ENCODE data around the gene MFSD11. TPM values are rescaled to one million over a fixed set of nuclear protein-coding genes. Genes with fewer than 3 reads are reported as not detected.

The MFSD11 gene
- total RNA-seq, 1 experiment from 2014 or later, result 24.9 TPM

DNA sequence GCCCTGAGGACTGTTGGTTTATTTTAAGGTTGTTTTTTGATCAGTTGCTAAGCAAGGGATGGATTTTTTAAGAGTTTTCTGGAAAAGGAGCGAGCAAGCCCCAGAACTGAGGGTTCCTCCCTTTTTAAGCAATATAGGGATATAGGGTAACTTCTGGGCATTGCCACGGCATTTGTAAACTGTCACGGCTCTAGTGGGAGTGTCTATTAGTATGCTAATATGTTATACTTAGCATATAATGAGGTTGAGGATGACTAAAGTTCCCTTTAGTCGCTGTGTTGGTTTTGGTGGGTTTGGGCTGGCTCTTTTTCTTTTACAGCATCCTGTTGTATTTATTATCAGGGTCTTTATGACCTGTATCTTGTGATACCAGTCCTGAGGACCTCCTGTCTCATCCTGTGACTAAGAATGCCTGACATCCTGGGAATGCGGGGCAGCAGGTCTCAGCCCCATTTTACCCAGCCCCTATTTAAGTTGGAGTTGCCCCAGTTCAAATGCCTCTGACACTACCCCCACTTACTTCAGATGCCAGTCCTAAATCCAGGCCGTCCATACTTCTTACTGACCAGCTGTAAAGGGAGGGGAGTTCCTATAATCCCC lies 59.4 kb downstream of the MFSD11 start:
- H3K27ac ChIP-seq (ENCODE audit: low read depth, low read length), result no peak overlapping the region
- H3K27me3 ChIP-seq (ENCODE audit: insufficient read depth, low read length), result no peaks in the 10 kb centered on the region
- H2AFZ ChIP-seq (ENCODE audit: low read depth, low read length, poor library complexity, severe bottlenecking), result no peak overlapping the region
- no peaks in the 10 kb centered on the region for H3K79me2 ChIP-seq (ENCODE audit: insufficient read depth, low read length)
- TF ChIP-seq POLR2AphosphoS5 (IDR thresholded peaks at IDR 0.05; ENCODE audit: low read depth, low read length), result no peak
- TF ChIP-seq CBX3 (IDR thresholded peaks at IDR 0.05; ENCODE audit: low read depth), result no peak
- no peak for TF ChIP-seq POLR2A (IDR thresholded peaks at IDR 0.05; ENCODE audit: borderline replicate concordance, extremely low read depth, insufficient read depth, insufficient read length)
- no peak for TF ChIP-seq YY1 (IDR thresholded peaks at IDR 0.05; ENCODE audit: extremely low read depth, insufficient replicate concordance, low read depth, low read length)
- no peak for TF ChIP-seq SRF (IDR thresholded peaks at IDR 0.05; ENCODE audit: low read depth)
- TF ChIP-seq, protein P1, sequence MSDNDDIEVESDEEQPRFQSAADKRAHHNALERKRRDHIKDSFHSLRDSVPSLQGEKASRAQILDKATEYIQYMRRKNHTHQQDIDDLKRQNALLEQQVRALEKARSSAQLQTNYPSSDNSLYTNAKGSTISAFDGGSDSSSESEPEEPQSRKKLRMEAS (IDR thresholded peaks at IDR 0.05), result no peak
- no peak for TF ChIP-seq ELF1 (IDR thresholded peaks at IDR 0.05; ENCODE audit: borderline replicate concordance, low read depth)
- TF ChIP-seq EZH2 (IDR thresholded peaks at IDR 0.05), result no peak
- no peak for TF ChIP-seq RAD21 (IDR thresholded peaks at IDR 0.05; ENCODE audit: low read depth)
- TF ChIP-seq EZH2phosphoT487 (IDR thresholded peaks at IDR 0.05; ENCODE audit: borderline replicate concordance), result no peak
- TF ChIP-seq ZFX (IDR thresholded peaks at IDR 0.05), result no peak
- no peak for TF ChIP-seq CEBPB (IDR thresholded peaks at IDR 0.05; ENCODE audit: low read depth)
- TF ChIP-seq, protein P2, sequence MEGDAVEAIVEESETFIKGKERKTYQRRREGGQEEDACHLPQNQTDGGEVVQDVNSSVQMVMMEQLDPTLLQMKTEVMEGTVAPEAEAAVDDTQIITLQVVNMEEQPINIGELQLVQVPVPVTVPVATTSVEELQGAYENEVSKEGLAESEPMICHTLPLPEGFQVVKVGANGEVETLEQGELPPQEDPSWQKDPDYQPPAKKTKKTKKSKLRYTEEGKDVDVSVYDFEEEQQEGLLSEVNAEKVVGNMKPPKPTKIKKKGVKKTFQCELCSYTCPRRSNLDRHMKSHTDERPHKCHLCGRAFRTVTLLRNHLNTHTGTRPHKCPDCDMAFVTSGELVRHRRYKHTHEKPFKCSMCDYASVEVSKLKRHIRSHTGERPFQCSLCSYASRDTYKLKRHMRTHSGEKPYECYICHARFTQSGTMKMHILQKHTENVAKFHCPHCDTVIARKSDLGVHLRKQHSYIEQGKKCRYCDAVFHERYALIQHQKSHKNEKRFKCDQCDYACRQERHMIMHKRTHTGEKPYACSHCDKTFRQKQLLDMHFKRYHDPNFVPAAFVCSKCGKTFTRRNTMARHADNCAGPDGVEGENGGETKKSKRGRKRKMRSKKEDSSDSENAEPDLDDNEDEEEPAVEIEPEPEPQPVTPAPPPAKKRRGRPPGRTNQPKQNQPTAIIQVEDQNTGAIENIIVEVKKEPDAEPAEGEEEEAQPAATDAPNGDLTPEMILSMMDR (IDR thresholded peaks at IDR 0.05 in 2 of 3, conservative IDR thresholded peaks at IDR 0.05 in 1 of 3; ENCODE audit: borderline replicate concordance in 1 of 3, insufficient read depth in 1 of 3, low read depth in 2 of 3, low read length in 2 of 3), result no peak
- RAD21 ChIA-PET (ENCODE audit: low non-redundant PET in 1 of 2, low total read pairs in 2 of 2, uncharacterized antibody in 2 of 2, unreplicated experiment in 2 of 2), result no interaction called here
- H3K9me2 ChIP-seq (ENCODE audit: insufficient read depth), result no peaks in the 10 kb centered on the region
- peaks cover 5 to 20% of the 10 kb centered on the region in 2 experiments; a peak in 3 of 4 replicates for H3K4me1 ChIP-seq (ENCODE audit: control insufficient read depth in 1 of 2, insufficient read depth in 2 of 2, low read length in 2 of 2)
- POLR2A ChIA-PET, result no interaction called here
- intact Hi-C loops (cut with micrococcal nuclease), result no loop called here
- no peaks in the 10 kb centered on the region; a peak in 1 of 4 replicates for H3K36me3 ChIP-seq (ENCODE audit: control insufficient read depth in 1 of 2, insufficient read depth in 2 of 2, low read length in 2 of 2)
- no peaks in the 10 kb centered on the region for H4K20me1 ChIP-seq (ENCODE audit: insufficient read depth)
- ATAC-seq, result peak; percentile 31; the same call in 1 of the 2 replicates
- no peaks in the 10 kb centered on the region for H3K9me3 ChIP-seq (ENCODE audit: control insufficient read depth in 1 of 2, insufficient read depth in 1 of 2, low read depth in 1 of 2, low read length in 2 of 2)
- DNase-seq (ENCODE audit: low read depth, low spot score), result no peak
- peak overlapping the region; percentile 59 for H3K4me2 ChIP-seq (ENCODE audit: low read length)
- CTCF ChIA-PET, result no interaction called here
- H3K9ac ChIP-seq (ENCODE audit: low read length), result no peak overlapping the region
- H3K4me3 ChIP-seq (replicated peaks in 1 of 2; ENCODE audit: low read depth in 1 of 2, low read length in 2 of 2), result no peak overlapping the region
- BruUV-seq (replicated peaks), result no TSS peak

Measured in HCT116 (cell line).